BLaER1 treated with 17β-estradiol and CSF1 and Interleukin-3, amounts not matched to agents 10 nM and 100 nM (cell line): ENCODE results near the gene KCNJ1.
A peak's percentile ranks its signal among the peaks of the same experiment; 100 is the strongest.

Experiments used
- H3K27ac ChIP-seq, 11 experiments: shearing (Covaris generic); formaldehyde crosslinking; 2 replicates each; pipeline ENCODE4 v1.8.1; 2022
- H3K27me3 ChIP-seq, 11 experiments: shearing (Covaris generic); formaldehyde crosslinking; 2 replicates each; pipeline ENCODE4 v1.8.1; 2022
- H3K36me3 ChIP-seq, 11 experiments: shearing (Covaris generic); formaldehyde crosslinking; 2 replicates each; pipeline ENCODE4 v1.8.1; 2022
- H3K4me1 ChIP-seq, 10 experiments: shearing (Covaris generic); formaldehyde crosslinking; 2 replicates each; pipeline ENCODE4 v1.8.1; 2022
- H3K4me2 ChIP-seq, 11 experiments: shearing (Covaris generic); formaldehyde crosslinking; 2 replicates each; pipeline ENCODE4 v1.8.1; 2022
- H3K4me3 ChIP-seq, 10 experiments: shearing (Covaris generic); formaldehyde crosslinking; 2 replicates each; pipeline ENCODE4 v1.8.1; 2022
- H3K9ac ChIP-seq, 11 experiments: shearing (Covaris generic); formaldehyde crosslinking; 2 replicates each; pipeline ENCODE4 v1.8.1; 2022
- H3K9me3 ChIP-seq, 11 experiments: shearing (Covaris generic); formaldehyde crosslinking; replicated peaks in 1 of 11; 2 replicates each; pipeline ENCODE4 v1.8.1; 2022
- H4K20me1 ChIP-seq, 11 experiments: shearing (Covaris generic); formaldehyde crosslinking; 2 replicates each; pipeline ENCODE4 v1.8.1; 2022
- Cebpa-rat ChIP-seq, 11 experiments: shearing (Covaris generic); IDR thresholded peaks; 2 replicates each; pipeline ENCODE4 v1.8.1; 2022

Gene KCNJ1

DNA sequence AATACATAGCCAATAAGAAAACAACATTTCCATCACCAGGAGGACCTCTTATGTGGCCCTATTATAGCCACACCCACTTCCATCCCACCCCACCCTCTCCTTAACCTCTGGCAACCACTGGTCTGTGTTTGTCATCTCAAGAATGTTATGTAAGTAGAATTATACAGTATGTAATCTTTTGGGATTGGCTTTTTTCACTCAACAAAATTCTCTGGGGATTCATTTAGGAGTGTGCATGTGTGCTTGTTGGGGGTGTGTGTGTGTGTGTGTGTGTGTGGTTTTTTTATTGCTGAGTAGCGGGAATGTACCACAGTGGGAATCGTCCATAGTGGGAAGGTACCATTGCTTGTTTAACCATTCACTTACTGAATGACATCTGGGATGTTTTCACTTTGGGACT lies 29.3 kb upstream of the KCNJ1 start:
- no peak overlapping the region for H3K4me3 ChIP-seq
- H3K4me2 ChIP-seq, result no peak overlapping the region
- H3K4me1 ChIP-seq, result peaks cover 25 to 41% (median 35%) of the 10 kb centered on the region in 10 experiments
- H3K27ac ChIP-seq, result no peak overlapping the region
- no peak for TF ChIP-seq Cebpa-rat (IDR thresholded peaks at IDR 0.05)
- peaks cover 18 to 33% (median 19%) of the 10 kb centered on the region in 11 experiments for H3K27me3 ChIP-seq
- H3K9me3 ChIP-seq, result no peaks in the 10 kb centered on the region
- no peak overlapping the region for H3K9ac ChIP-seq
- H4K20me1 ChIP-seq, result peaks cover 0 to 15% (median 9%) of the 10 kb centered on the region in 11 experiments; a peak in 13 of 22 replicates
- H3K36me3 ChIP-seq, result peaks cover 0 to 4% (median 0%) of the 10 kb centered on the region in 11 experiments; a peak in 1 of 22 replicates

- Histone ChIP-seq H3K36me3 (no peaks in the 10 kb centered on the region), H3K27ac (no peak overlapping the region), H3K4me1 (peaks cover 30 to 42% (median 39%) of the 10 kb centered on the region in 10 experiments), H3K27me3 (peaks cover 25 to 41% (median 27%) of the 10 kb centered on the region in 11 experiments), H3K4me2 (0 out of 22 replicates have a peak overlapping the region, but pooled peaks of 1 of the 11 experiments have one; percentile 8), H4K20me1 (peaks cover 0 to 19% (median 13%) of the 10 kb centered on the region in 11 experiments; a peak in 15 of 22 replicates), H3K9me3 (no peaks in the 10 kb centered on the region), H3K4me3 (no peak overlapping the region), H3K9ac (no peak overlapping the region)
- no peak for TF ChIP-seq Cebpa-rat (IDR thresholded peaks at IDR 0.05)
Measured at GRCh38 chr11:128895526-128895925, 28.4 kb upstream of the KCNJ1 start.

DNA sequence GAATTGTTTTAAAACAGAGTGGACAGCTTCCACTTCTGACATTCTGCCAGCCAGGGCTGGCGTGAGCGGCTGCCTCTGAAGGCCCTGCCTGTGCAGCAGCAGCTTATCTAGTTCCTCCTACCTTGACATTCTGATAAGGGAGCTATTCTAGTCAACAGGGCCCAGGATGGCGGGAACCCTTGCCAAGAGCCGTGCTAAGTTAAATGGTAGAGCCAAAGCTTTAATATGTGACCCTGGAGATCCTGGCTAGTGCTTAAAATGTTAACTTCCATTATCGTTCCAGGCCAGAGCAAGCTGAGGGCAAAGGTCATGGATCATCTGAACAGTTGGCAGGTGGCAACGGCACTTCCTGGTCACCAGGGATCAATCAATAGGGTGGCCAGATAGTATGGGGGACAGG lies 27.6 kb upstream of the KCNJ1 start:
- Histone ChIP-seq H4K20me1 (peaks cover 0 to 28% (median 21%) of the 10 kb centered on the region in 11 experiments; a peak in 16 of 22 replicates), H3K27me3 (peaks cover 33 to 50% (median 36%) of the 10 kb centered on the region in 11 experiments), H3K36me3 (no peaks in the 10 kb centered on the region), H3K27ac (no peak overlapping the region), H3K4me3 (no peak overlapping the region), H3K4me1 (peaks cover 35 to 50% (median 44%) of the 10 kb centered on the region in 10 experiments), H3K9ac (no peak overlapping the region), H3K9me3 (no peaks in the 10 kb centered on the region), H3K4me2 (peak overlapping the region in 9 of 11 experiments; percentile 8 to 85 (median 71); a peak in 8 of 22 replicates)
- no peak for TF ChIP-seq Cebpa-rat (IDR thresholded peaks at IDR 0.05)

DNA sequence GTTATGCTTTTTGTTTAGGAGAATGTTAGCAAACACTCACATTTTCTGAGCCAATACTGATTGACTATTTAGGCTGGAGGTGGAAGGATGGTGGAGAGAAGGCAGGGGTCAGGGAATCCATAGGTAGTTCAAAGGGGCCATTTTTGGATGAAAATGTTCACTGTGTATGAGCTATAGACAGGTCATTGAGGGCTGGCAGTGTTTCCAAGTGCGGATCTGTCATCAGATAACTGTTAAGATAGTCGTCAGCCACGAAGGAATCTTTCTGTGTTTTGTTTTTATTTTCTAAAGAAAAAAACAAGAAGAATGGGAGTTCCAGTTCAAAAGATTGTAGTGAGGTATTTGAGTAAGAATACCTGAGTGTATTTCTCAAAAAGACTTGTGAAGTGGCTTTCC lies 27.2 kb upstream of the KCNJ1 start:
- Histone ChIP-seq H3K4me1 (peaks cover 35 to 50% (median 44%) of the 10 kb centered on the region in 10 experiments), H3K4me2 (peak overlapping the region; percentile 22 to 90 (median 71); a peak in 19 of 22 replicates), H3K27ac (no peak overlapping the region), H3K4me3 (no peak overlapping the region), H3K9ac (no peak overlapping the region), H3K9me3 (no peaks in the 10 kb centered on the region), H3K27me3 (peaks cover 37 to 54% (median 40%) of the 10 kb centered on the region in 11 experiments), H4K20me1 (peaks cover 0 to 28% (median 21%) of the 10 kb centered on the region in 11 experiments; a peak in 16 of 22 replicates), H3K36me3 (no peaks in the 10 kb centered on the region)
- no peak for TF ChIP-seq Cebpa-rat (IDR thresholded peaks at IDR 0.05)

- Histone ChIP-seq H3K27me3 (peaks cover 43 to 59% (median 45%) of the 10 kb centered on the region in 11 experiments), H3K27ac (no peak overlapping the region), H3K4me3 (no peak overlapping the region), H3K9me3 (no peaks in the 10 kb centered on the region), H4K20me1 (peaks cover 0 to 28% (median 21%) of the 10 kb centered on the region in 11 experiments; a peak in 16 of 22 replicates), H3K4me2 (peak overlapping the region; percentile 22 to 90 (median 71)), H3K9ac (no peak overlapping the region; a peak in 1 of 22 replicates), H3K36me3 (no peaks in the 10 kb centered on the region), H3K4me1 (peaks cover 35 to 49% (median 44%) of the 10 kb centered on the region in 10 experiments)
- TF ChIP-seq Cebpa-rat (IDR thresholded peaks at IDR 0.05), result no peak
Measured at GRCh38 chr11:128893578-128894285, 26.6 kb upstream of the KCNJ1 start.

GRCh38 chr11:128892866-128893565 lies 25.9 kb upstream of the KCNJ1 start:
- Histone ChIP-seq H3K27ac (no peak overlapping the region), H3K9ac (no peak overlapping the region; a peak in 1 of 22 replicates), H3K4me2 (peak overlapping the region in 10 of 11 experiments; percentile 22 to 90 (median 72); a peak in 18 of 22 replicates), H3K9me3 (no peaks in the 10 kb centered on the region), H3K4me3 (no peak overlapping the region; a peak in 1 of 20 replicates), H3K4me1 (peaks cover 35 to 49% (median 43%) of the 10 kb centered on the region in 10 experiments), H4K20me1 (peaks cover 0 to 28% (median 21%) of the 10 kb centered on the region in 11 experiments; a peak in 16 of 22 replicates), H3K27me3 (peaks cover 50 to 66% (median 52%) of the 10 kb centered on the region in 11 experiments), H3K36me3 (no peaks in the 10 kb centered on the region)
- no peak for TF ChIP-seq Cebpa-rat (IDR thresholded peaks at IDR 0.05)

DNA sequence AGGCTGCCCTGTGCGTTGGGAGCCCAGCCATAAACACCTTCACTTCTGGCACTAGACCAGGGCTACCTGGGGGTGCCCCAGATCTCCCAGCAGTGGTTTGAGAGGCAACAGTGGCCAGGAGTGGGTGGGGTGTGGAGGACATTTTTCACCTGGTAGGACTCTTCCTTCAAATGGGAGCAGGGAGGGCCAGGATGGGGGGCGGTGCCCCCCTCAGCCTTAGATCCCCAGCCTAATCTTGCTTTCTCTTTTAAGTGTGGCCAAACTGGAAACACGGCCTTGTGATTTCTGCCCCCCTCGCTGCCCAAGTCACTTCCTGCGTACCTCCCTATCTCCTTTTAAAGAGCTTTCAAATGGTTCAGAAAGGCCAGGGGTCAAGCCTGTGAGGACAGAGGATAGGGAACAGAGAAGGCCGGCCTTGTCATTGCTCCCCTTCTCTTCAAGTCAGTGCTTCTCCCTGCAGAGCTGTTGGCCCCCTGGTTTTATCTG lies 24.9 kb upstream of the KCNJ1 start:
- Histone ChIP-seq H3K27ac (no peak overlapping the region), H3K4me2 (peak overlapping the region; percentile 46 to 90 (median 69)), H3K27me3 (peaks cover 55 to 72% (median 63%) of the 10 kb centered on the region in 11 experiments)

GRCh38 chr11:128890543-128891368 lies 23.7 kb upstream of the KCNJ1 start, which contains the start of gene KCNJ5:
Gene KCNJ5 (plus strand): TSS chr11:128891356. CDS start chr11:128911274, 19,918 bp downstream.
- Histone ChIP-seq H3K4me1 (peaks cover 32 to 50% (median 44%) of the 10 kb centered on the region in 10 experiments), H3K9me3 (no peaks in the 10 kb centered on the region), H4K20me1 (peaks cover 0 to 35% (median 21%) of the 10 kb centered on the region in 11 experiments; a peak in 16 of 22 replicates), H3K36me3 (no peaks in the 10 kb centered on the region), H3K27me3 (peaks cover 55 to 72% (median 63%) of the 10 kb centered on the region in 11 experiments), H3K27ac (no peak within 1 kb of the TSS), H3K9ac (peak within 1 kb of the TSS in 9 of 11 experiments; percentile 23 to 60 (median 41); a peak in 9 of 22 replicates), H3K4me3 (peak within 1 kb of the TSS; percentile 42 to 67 (median 56)), H3K4me2 (peak within 1 kb of the TSS; percentile 73 to 99 (median 90))
- TF ChIP-seq Cebpa-rat (IDR thresholded peaks at IDR 0.05), result no peak

More for the DNA sequence above, 24.9 kb upstream of the KCNJ1 start:
- Histone ChIP-seq H4K20me1 (peaks cover 0 to 33% (median 21%) of the 10 kb centered on the region in 11 experiments; a peak in 16 of 22 replicates), H3K9me3 (no peaks in the 10 kb centered on the region), H3K4me3 (peak overlapping the region in 1 of 10 experiments; percentile 57; a peak in 2 of 20 replicates), H3K4me1 (peaks cover 32 to 49% (median 44%) of the 10 kb centered on the region in 10 experiments), H3K9ac (peak overlapping the region in 1 of 11 experiments; percentile 60; a peak in 1 of 22 replicates), H3K36me3 (no peaks in the 10 kb centered on the region)
- TF ChIP-seq Cebpa-rat (IDR thresholded peaks at IDR 0.05), result no peak
